Lower leg skin (tissue), 3 donors: ENCODE data around the gene RILPL2.

Source experiments
- POLR2A ChIP-seq, 2 donors: fragments of 450-650 bp; IDR thresholded peaks; one replicate each; pipeline ENCODE4 v1.6.1; 2016 to 2017; ENCODE audit warnings: antibody characterized with exemption in 2 of 2, mild to moderate bottlenecking in 1 of 2, moderate library complexity in 1 of 2
- TF ChIP-seq, protein P1 (sequence below), 3 donors: fragments of 450-650 bp; IDR thresholded peaks; one replicate each; pipeline ENCODE4 v1.5.1; 2016; ENCODE audit warnings: antibody characterized with exemption in 3 of 3, mild to moderate bottlenecking in 3 of 3, moderate library complexity in 2 of 3

DNA sequence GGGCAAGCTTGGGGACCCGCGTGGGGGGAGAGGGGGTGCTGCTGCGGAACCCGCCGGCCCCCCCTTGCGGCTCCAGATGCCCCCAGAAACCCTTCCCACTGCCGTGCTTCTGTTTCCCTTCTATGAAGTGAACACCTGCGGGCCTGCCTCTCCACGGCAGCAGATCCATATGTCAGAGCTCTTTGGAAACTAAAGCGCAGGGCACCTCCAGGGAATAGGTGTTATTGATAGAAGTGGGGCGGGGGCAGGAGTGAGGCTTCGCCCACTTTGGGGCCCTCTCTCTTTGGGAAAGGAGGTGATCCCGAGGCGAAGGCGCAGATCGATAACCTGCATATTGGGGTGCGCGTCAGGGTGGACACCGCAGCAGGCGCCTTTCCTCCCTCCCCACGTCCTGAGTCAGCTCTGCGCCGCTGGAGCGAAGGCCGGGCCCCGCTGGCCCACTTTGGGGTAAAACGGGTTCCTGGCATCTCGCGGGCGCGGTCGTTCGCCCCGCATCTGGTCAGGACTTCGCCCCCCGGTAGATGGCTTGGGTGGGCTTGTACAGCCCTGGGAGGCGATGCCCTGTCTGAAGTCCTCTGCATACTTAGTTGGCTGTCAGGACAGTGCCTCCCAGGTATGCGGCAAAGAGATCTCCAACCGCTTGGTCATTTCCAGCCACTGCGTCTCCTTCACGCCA lies 52.0 kb downstream of the RILPL2 start:
- TF ChIP-seq, protein P1, sequence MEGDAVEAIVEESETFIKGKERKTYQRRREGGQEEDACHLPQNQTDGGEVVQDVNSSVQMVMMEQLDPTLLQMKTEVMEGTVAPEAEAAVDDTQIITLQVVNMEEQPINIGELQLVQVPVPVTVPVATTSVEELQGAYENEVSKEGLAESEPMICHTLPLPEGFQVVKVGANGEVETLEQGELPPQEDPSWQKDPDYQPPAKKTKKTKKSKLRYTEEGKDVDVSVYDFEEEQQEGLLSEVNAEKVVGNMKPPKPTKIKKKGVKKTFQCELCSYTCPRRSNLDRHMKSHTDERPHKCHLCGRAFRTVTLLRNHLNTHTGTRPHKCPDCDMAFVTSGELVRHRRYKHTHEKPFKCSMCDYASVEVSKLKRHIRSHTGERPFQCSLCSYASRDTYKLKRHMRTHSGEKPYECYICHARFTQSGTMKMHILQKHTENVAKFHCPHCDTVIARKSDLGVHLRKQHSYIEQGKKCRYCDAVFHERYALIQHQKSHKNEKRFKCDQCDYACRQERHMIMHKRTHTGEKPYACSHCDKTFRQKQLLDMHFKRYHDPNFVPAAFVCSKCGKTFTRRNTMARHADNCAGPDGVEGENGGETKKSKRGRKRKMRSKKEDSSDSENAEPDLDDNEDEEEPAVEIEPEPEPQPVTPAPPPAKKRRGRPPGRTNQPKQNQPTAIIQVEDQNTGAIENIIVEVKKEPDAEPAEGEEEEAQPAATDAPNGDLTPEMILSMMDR (IDR thresholded peaks at IDR 0.05), result no peak
- no peak for TF ChIP-seq POLR2A (IDR thresholded peaks at IDR 0.05)
